Progenitor cell of endocrine pancreas (in vitro differentiated cells): ENCODE measurements around the gene ZNF574. TPM values are rescaled to one million over a fixed set of nuclear protein-coding genes. Genes with fewer than 3 reads are reported as not detected.

Source experiments
- DNase-seq: peaks from one replicate; pipeline ENCODE4 v3.0.0; 2021; ENCODE audit warnings: low spot score; ENCODE audit not compliant: unreplicated experiment
- H3K27ac Mint-ChIP-seq: 2 replicates; pipeline ENCODE4 v1.8.0; 2021; ENCODE audit warnings: mild to moderate bottlenecking, moderate library complexity, mixed read lengths
- H3K27me3 Mint-ChIP-seq: 2 replicates; pipeline ENCODE4 v1.8.0; 2021; ENCODE audit warnings: mixed read lengths
- H3K36me3 Mint-ChIP-seq: 2 replicates; pipeline ENCODE4 v1.8.0; 2022; ENCODE audit warnings: mixed read lengths; ENCODE audit not compliant: insufficient read depth
- H3K4me1 Mint-ChIP-seq: 2 replicates; pipeline ENCODE4 v1.8.0; 2021; ENCODE audit warnings: low read depth, mixed read lengths
- H3K4me3 Mint-ChIP-seq: 2 replicates; pipeline ENCODE4 v1.8.0; 2021; ENCODE audit warnings: low read depth, mild to moderate bottlenecking, moderate library complexity, mixed read lengths
- H3K9me3 Mint-ChIP-seq: 2 replicates; pipeline ENCODE4 v1.8.0; 2021; ENCODE audit warnings: low read depth, mixed read lengths
- total RNA-seq: library from RNA; stranded (reverse); gene quantifications from 2 replicates; pipeline ENCODE4 v1.2.1, GENCODE V29; 2021
- TF ChIP-seq, protein P1 (sequence below): fragments of 200-600 bp; sonication (generic); IDR thresholded peaks from one replicate; pipeline ENCODE4 v1.5.0; 2021; ENCODE audit warnings: antibody characterized with exemption, mild to moderate bottlenecking; ENCODE audit not compliant: unreplicated experiment

Gene ZNF574
- total RNA-seq, 1 donor from 2014 or later = 22.5 TPM

DNA sequence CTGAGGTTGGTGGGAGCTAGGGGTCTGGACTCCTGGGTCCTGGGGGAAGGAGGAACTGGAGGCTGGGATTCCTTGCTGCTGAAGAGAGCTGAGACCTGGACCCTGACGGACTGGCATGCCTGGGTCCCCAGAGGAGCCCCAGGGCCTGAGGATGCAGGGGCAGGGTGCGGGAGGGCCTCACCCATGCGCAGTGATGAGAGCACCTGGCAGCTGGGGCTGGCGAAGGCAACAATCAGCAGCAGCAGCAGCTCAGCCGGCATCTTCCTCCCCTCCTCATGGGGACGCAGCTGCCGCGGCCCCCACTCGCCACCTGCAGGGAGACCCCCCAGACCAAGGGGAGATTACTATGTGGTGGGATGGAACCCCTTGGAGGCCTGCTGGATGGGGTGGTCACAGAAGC lies 10.5 kb upstream of the ZNF574 start:
- Mint-ChIP-seq H3K36me3 (no peaks in the 10 kb centered on the region), H3K27ac (no peak overlapping the region), H3K4me3 (no peak overlapping the region), H3K4me1 (no peaks in the 10 kb centered on the region), H3K27me3 (peaks cover 4% of the 10 kb centered on the region), H3K9me3 (no peaks in the 10 kb centered on the region)
- TF ChIP-seq, protein P1, sequence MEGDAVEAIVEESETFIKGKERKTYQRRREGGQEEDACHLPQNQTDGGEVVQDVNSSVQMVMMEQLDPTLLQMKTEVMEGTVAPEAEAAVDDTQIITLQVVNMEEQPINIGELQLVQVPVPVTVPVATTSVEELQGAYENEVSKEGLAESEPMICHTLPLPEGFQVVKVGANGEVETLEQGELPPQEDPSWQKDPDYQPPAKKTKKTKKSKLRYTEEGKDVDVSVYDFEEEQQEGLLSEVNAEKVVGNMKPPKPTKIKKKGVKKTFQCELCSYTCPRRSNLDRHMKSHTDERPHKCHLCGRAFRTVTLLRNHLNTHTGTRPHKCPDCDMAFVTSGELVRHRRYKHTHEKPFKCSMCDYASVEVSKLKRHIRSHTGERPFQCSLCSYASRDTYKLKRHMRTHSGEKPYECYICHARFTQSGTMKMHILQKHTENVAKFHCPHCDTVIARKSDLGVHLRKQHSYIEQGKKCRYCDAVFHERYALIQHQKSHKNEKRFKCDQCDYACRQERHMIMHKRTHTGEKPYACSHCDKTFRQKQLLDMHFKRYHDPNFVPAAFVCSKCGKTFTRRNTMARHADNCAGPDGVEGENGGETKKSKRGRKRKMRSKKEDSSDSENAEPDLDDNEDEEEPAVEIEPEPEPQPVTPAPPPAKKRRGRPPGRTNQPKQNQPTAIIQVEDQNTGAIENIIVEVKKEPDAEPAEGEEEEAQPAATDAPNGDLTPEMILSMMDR = no peak
- no peak for DNase-seq

DNA sequence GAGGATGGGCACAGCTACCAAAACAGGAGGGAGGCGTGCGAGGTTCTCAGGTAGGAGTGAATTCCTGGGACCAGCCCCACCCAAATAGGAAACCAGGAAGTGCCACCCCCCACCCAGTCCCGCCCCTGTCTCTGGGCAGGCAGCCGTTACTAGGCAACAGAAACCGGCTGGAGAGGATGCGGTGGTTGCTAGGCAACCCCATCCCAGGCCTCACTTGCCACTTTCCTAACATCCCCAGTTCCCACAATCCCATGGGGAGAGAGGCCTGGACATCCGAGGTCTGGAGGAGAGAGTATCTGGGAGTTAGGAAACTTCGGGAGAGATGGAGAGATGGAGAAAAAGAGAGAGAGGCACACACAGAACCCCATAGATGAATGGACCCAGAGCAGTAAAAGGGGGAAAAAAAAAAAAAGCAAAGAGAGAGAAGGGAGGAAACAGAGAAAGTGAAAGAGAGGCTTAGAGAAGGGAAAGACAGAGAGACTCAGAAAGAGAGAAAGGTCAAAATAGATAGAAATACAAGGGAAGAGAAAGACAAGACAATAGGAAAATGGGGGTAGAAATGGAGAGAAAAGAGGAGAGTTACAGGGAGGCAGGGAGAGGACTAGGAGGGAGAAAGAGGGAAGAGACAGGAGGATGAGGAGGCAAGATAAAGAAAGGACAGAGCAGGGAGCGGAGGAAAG lies 9.8 kb upstream of the ZNF574 start:
- H3K27ac Mint-ChIP-seq = no peak overlapping the region
- H3K4me3 Mint-ChIP-seq = no peak overlapping the region
- H3K4me1 Mint-ChIP-seq = no peaks in the 10 kb centered on the region
- H3K27me3 Mint-ChIP-seq = peaks cover 9% of the 10 kb centered on the region
- no peak for DNase-seq
- no peaks in the 10 kb centered on the region for H3K36me3 Mint-ChIP-seq
- TF ChIP-seq, protein P1 = no peak
- no peaks in the 10 kb centered on the region for H3K9me3 Mint-ChIP-seq

DNA sequence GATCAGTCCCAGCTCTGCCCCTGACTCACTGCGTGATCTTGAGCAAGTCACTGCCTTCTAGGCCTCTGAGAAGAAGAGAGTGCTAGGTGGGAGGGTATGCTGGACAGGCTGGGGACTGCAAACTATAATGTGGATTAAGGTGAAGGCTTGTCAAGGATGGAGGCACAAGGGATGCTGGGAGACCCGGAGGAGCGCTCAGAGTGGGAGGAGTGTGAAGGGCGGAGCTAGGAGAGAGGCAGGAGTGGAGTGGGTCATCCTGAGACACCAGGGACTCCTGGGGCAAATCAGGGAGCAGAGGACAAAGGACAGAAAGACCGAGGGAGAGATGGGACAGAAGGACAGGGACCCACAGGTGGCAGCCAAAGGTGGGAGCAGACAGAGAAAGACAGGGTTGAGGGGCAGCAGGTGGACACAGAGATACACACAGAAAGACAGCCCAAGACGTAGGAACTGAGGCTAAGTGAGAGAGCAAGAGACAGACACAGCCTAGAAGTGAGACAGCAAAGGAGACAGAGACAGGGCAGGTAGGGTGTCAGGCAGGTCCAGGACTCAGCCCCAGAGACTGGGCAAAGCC lies 8.6 kb upstream of the ZNF574 start:
- H3K27ac Mint-ChIP-seq = no peak overlapping the region
- H3K4me1 Mint-ChIP-seq = no peaks in the 10 kb centered on the region
- no peaks in the 10 kb centered on the region for H3K36me3 Mint-ChIP-seq
- no peak for DNase-seq
- no peaks in the 10 kb centered on the region for H3K9me3 Mint-ChIP-seq
- TF ChIP-seq, protein P1 = no peak
- H3K27me3 Mint-ChIP-seq = peaks cover 9% of the 10 kb centered on the region
- no peak overlapping the region for H3K4me3 Mint-ChIP-seq

DNA sequence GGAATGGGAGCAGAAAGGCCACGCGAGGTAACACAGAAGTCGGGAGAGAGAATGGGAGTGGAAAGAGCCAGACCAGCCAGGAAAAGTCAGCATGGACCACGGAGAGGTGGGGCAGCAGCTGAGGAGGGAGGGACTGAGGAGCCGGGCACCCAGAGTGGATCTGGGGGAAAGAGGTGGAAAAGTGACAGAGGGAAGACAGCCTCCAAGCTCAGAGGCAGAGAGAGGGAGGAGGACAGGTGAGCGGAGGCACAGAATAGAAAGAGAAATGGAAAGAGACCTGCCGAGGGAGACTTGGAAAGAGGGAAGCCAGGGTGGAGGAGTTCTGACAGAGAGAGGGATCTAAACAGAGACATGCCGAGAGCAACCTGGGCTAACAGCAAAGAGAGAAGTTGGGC lies 7.6 kb upstream of the ZNF574 start:
- no peak for DNase-seq
- no peaks in the 10 kb centered on the region for H3K4me1 Mint-ChIP-seq
- no peak overlapping the region for H3K4me3 Mint-ChIP-seq
- H3K27me3 Mint-ChIP-seq = peaks cover 12% of the 10 kb centered on the region
- H3K9me3 Mint-ChIP-seq = no peaks in the 10 kb centered on the region
- TF ChIP-seq, protein P1 = no peak
- H3K27ac Mint-ChIP-seq = no peak overlapping the region
- H3K36me3 Mint-ChIP-seq = no peaks in the 10 kb centered on the region

DNA sequence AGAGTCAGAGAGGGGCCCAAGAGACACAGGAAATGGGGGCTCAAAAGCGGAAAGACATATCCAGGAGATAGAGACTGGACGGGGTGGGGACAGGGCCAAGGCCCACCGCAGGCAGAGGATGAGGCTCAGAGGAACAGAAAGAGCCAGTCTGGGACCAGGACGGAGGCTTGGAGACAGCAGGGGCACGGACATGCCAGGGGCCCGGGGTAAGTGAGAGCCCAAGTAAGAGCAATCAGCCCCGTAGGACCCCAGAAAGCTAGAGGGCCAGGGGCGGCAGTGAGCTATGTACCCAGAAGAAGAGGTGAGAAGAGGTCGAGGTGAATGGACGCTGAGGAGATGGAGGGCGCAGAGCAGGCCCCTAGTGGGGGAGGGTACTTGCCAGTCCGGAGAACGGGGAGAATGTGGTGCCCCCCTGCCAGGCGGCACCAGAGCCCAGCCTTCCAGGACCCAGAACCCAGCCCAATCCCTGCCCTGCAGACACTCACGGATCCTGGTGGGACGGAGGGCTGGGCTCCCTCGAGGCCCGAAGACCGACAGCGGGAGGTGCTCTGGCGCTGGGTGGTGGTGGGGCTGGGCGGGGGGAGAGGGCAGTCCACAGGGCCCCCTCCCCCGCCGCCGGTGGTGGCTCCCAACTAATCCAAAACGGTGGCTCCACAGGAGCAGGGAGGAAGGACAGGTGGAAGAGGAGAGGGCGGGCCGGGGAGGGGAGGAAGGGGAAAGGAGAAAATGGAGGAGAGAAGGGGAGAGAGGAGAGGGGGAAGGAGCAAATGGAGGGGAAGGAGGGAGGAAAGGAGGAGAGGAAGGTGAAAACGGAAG lies 7.0 kb upstream of the ZNF574 start:
- no peak overlapping the region for H3K4me3 Mint-ChIP-seq
- TF ChIP-seq, protein P1 = no peak
- H3K36me3 Mint-ChIP-seq = no peaks in the 10 kb centered on the region
- DNase-seq = no peak
- no peaks in the 10 kb centered on the region for H3K4me1 Mint-ChIP-seq
- H3K27ac Mint-ChIP-seq = no peak overlapping the region
- H3K9me3 Mint-ChIP-seq = no peaks in the 10 kb centered on the region
- H3K27me3 Mint-ChIP-seq = peaks cover 12% of the 10 kb centered on the region
